ENCODE data around the gene RNF217.

GRCh38 chr6:125044667-125045066, 82.4 kb downstream of the RNF217 start:
- no peak for TF ChIP-seq CTCF (IDR thresholded peaks at IDR 0.05)
- no peak for TF ChIP-seq POLR2A (IDR thresholded peaks at IDR 0.05)

All from body of pancreas (tissue), 4 donors.